ENCODE measurements around the gene SKI. TPM values are rescaled to one million over a fixed set of nuclear protein-coding genes. Genes with fewer than 3 reads are reported as not detected.
A peak's percentile ranks its signal among the peaks of the same experiment; 100 is the strongest.

The SKI gene
- total RNA-seq, 1 donor from 2014 or later = 132 TPM

- no peak for TF ChIP-seq CTCF (IDR thresholded peaks at IDR 0.05)
- Mint-ChIP-seq H3K27me3 (ENCODE audit: unreplicated experiment) (no peaks in the 10 kb centered on the region), H3K36me3 (ENCODE audit: unreplicated experiment) (no peaks in the 10 kb centered on the region), H3K4me3 (ENCODE audit: unreplicated experiment) (no peak overlapping the region), H3K27ac (ENCODE audit: unreplicated experiment) (peak overlapping the region; percentile 91), H3K9me3 (ENCODE audit: unreplicated experiment) (no peaks in the 10 kb centered on the region), H3K4me1 (ENCODE audit: unreplicated experiment) (peaks cover 27% of the 10 kb centered on the region)
- DNase-seq (ENCODE audit: extremely low spot score, unreplicated experiment) = peak; percentile 83
These were observed 14.3 kb upstream of the SKI start for GRCh38 chr1:2213576-2214505.

GRCh38 chr1:2214541-2215241 is 13.4 kb upstream of the SKI start:
- Mint-ChIP-seq H3K4me1 (ENCODE audit: unreplicated experiment) (peaks cover 18% of the 10 kb centered on the region), H3K27me3 (ENCODE audit: unreplicated experiment) (no peaks in the 10 kb centered on the region), H3K27ac (ENCODE audit: unreplicated experiment) (peak overlapping the region; percentile 70), H3K4me3 (ENCODE audit: unreplicated experiment) (no peak overlapping the region), H3K9me3 (ENCODE audit: unreplicated experiment) (no peaks in the 10 kb centered on the region), H3K36me3 (ENCODE audit: unreplicated experiment) (no peaks in the 10 kb centered on the region)
- TF ChIP-seq CTCF (IDR thresholded peaks at IDR 0.05) = no peak
- DNase-seq (ENCODE audit: extremely low spot score, unreplicated experiment) = peak; percentile 83

GRCh38 chr1:2215329-2215728 is 12.8 kb upstream of the SKI start:
- DNase-seq (ENCODE audit: extremely low spot score, unreplicated experiment) = no peak
- Mint-ChIP-seq H3K36me3 (ENCODE audit: unreplicated experiment) (no peaks in the 10 kb centered on the region), H3K4me3 (ENCODE audit: unreplicated experiment) (no peak overlapping the region), H3K4me1 (ENCODE audit: unreplicated experiment) (peaks cover 15% of the 10 kb centered on the region), H3K27me3 (ENCODE audit: unreplicated experiment) (no peaks in the 10 kb centered on the region), H3K27ac (ENCODE audit: unreplicated experiment) (no peak overlapping the region), H3K9me3 (ENCODE audit: unreplicated experiment) (no peaks in the 10 kb centered on the region)
- no peak for TF ChIP-seq CTCF (IDR thresholded peaks at IDR 0.05)

- H3K36me3 Mint-ChIP-seq (ENCODE audit: unreplicated experiment) = no peaks in the 10 kb centered on the region
- no peak overlapping the region for H3K27ac Mint-ChIP-seq (ENCODE audit: unreplicated experiment)
- H3K27me3 Mint-ChIP-seq (ENCODE audit: unreplicated experiment) = no peaks in the 10 kb centered on the region
- DNase-seq (ENCODE audit: extremely low spot score, unreplicated experiment) = peak; percentile 75
- TF ChIP-seq CTCF (IDR thresholded peaks at IDR 0.05) = no peak
- no peaks in the 10 kb centered on the region for H3K9me3 Mint-ChIP-seq (ENCODE audit: unreplicated experiment)
- H3K4me1 Mint-ChIP-seq (ENCODE audit: unreplicated experiment) = peaks cover 15% of the 10 kb centered on the region
- H3K4me3 Mint-ChIP-seq (ENCODE audit: unreplicated experiment) = no peak overlapping the region
These were observed 12.0 kb upstream of the SKI start for GRCh38 chr1:2215909-2216766.

Measured in osteocyte (in vitro differentiated cells).